Sigmoid colon (tissue), 7 donors: ENCODE measurements around the gene DIP2C. TPM values are rescaled to one million over a fixed set of nuclear protein-coding genes. Genes with fewer than 3 reads are reported as not detected.
A peak's percentile ranks its signal among the peaks of the same experiment; 100 is the strongest.

Experiments used
- DNase-seq: peaks from one replicate; pipeline ENCODE4 v3.0.0-alpha.2; 2019
- H3K27ac ChIP-seq, 4 donors: fragments of 200-600 bp; sonication (generic); one replicate each; pipeline ENCODE4 v1.5.1; 2016 to 2019; ENCODE audit warnings: mild to moderate bottlenecking in 1 of 4
- H3K27me3 ChIP-seq, 3 donors: fragments of 200-600 bp; sonication (generic); one replicate each; pipeline ENCODE4 v1.5.1; 2019; ENCODE audit warnings: mild to moderate bottlenecking in 1 of 3
- H3K36me3 ChIP-seq, 4 donors: fragments of 200-600 bp; sonication (generic); one replicate each; pipeline ENCODE4 v1.5.1; 2016 to 2019
- H3K4me1 ChIP-seq, 4 donors: fragments of 200-600 bp; sonication (generic); one replicate each; pipeline ENCODE4 v1.5.1; 2017 to 2019
- H3K4me3 ChIP-seq, 4 donors: fragments of 200-600 bp; sonication (generic); one replicate each; pipeline ENCODE4 v1.5.1; 2017 to 2019; ENCODE audit warnings: mild to moderate bottlenecking in 2 of 4, moderate library complexity in 1 of 4
- H3K9me3 ChIP-seq, 4 donors: fragments of 200-600 bp in 3 of 4; sonication (generic) in 3 of 4; one replicate each; pipeline versions ENCODE4 v1.5.1 to v1.6.1; 2013 to 2019
- CTCF ChIP-seq, 4 experiments: fragments of 450-650 bp in 3 of 4; fragments of 200-600 bp in 1 of 4; IDR thresholded peaks; one replicate each; pipeline ENCODE4 v1.5.1; 2016 to 2019; ENCODE audit warnings: antibody characterized with exemption in 4 of 4, mild to moderate bottlenecking in 3 of 4, moderate library complexity in 2 of 4
- EP300 ChIP-seq, 4 donors: sonication (generic); formaldehyde crosslinking; IDR thresholded peaks; one replicate each; pipeline ENCODE4 v1.6.1; 2017; ENCODE audit warnings: antibody characterized with exemption in 4 of 4
- POLR2A ChIP-seq, 2 donors: fragments of 450-650 bp; IDR thresholded peaks; one replicate each; pipeline ENCODE4 v1.6.1; 2016; ENCODE audit warnings: antibody characterized with exemption in 2 of 2, mild to moderate bottlenecking in 2 of 2, moderate library complexity in 2 of 2
- POLR2AphosphoS5 ChIP-seq, 4 donors: sonication (generic); formaldehyde crosslinking; IDR thresholded peaks; one replicate each; pipeline ENCODE4 v1.6.1; 2017; ENCODE audit warnings: antibody characterized with exemption in 4 of 4
- WGBS, 2 donors: extraction: QIAGEN DNeasy Blood & Tissue Kit; methylation state at CpG; one replicate each; pipeline ENCODE4 v1.1.7; 2013; 5-methylcytosine and 5-hydroxymethylcytosine counted together
- intact Hi-C: fragments of 100-400 bp; cut with DNase I; formaldehyde crosslinking; loops from one replicate; pipeline ENCODE4 v1.15.1; 2023
- polyA plus RNA-seq, 3 donors: library from polyadenylated mRNA; stranded (reverse); fragments of 200-250 nt; gene quantifications; one replicate each; pipeline ENCODE4 v1.2.3, GENCODE V29; 2013
- total RNA-seq, 4 donors: library from RNA; depleted of rRNA; stranded (reverse); fragments of >200 nt; gene quantifications; one replicate each; pipeline ENCODE4 v1.1.0, GENCODE V29; 2016
- donor health status: healthy with polysubstance abuse.
- donor health status: Bipolar disorder and iron deficiency.
- donor health status: healthy.

DIP2C gene
- total and polyA plus RNA-seq, 7 donors = 1.8 to 67.9 (median 42.1) TPM

- no peaks in the 10 kb centered on the region for H3K27me3 ChIP-seq
- no peak for TF ChIP-seq CTCF (IDR thresholded peaks at IDR 0.05)
- 86 to 87% methylated on average over 15 of the region's 15 CpGs for WGBS, 2 donors
- no peak overlapping the region for H3K4me3 ChIP-seq
- DNase-seq = peak; percentile 54
- H3K9me3 ChIP-seq = no peaks in the 10 kb centered on the region
- peak overlapping the region in 2 of 4 donors; percentile 15 to 67 for H3K27ac ChIP-seq
- intact Hi-C loops = loop anchor here (5.0 kb wide), 1 partner anchor 54 kb away; no protein-coding TSS in a partner anchor
- peaks cover 0 to 77% (median 62%) of the 10 kb centered on the region in 4 donors for H3K4me1 ChIP-seq
- H3K36me3 ChIP-seq = no peaks in the 10 kb centered on the region
These were observed 171.5 kb downstream of the DIP2C start for GRCh38 chr10:517872-518475.

GRCh38 chr10:517241-517830 is 172.1 kb downstream of the DIP2C start:
- TF ChIP-seq POLR2AphosphoS5 (IDR thresholded peaks at IDR 0.05) (no peak), CTCF (IDR thresholded peaks at IDR 0.05) (no peak), EP300 (IDR thresholded peaks at IDR 0.05) (no peak), POLR2A (IDR thresholded peaks at IDR 0.05) (no peak)
- H3K27ac ChIP-seq = peak overlapping the region in 2 of 4 donors; percentile 33 to 67
- H3K36me3 ChIP-seq = no peaks in the 10 kb centered on the region
- H3K27me3 ChIP-seq = no peaks in the 10 kb centered on the region
- DNase-seq = peak; percentile 54
- intact Hi-C loops = loop anchor here (5.0 kb wide), 1 partner anchor 55 kb away; no protein-coding TSS in a partner anchor
- H3K9me3 ChIP-seq = no peaks in the 10 kb centered on the region
- 67 to 82% methylated on average over 11 of the region's 11 CpGs for WGBS, 2 donors
- no peak overlapping the region for H3K4me3 ChIP-seq
- H3K4me1 ChIP-seq = peaks cover 0 to 77% (median 61%) of the 10 kb centered on the region in 4 donors

- Histone ChIP-seq H3K36me3 (no peaks in the 10 kb centered on the region), H3K4me1 (peaks cover 0 to 77% (median 60%) of the 10 kb centered on the region in 4 donors), H3K27me3 (no peaks in the 10 kb centered on the region), H3K4me3 (no peak overlapping the region), H3K27ac (peak overlapping the region in 1 of 4 donors; percentile 67), H3K9me3 (no peaks in the 10 kb centered on the region)
- DNase-seq = peak; percentile 55
- TF ChIP-seq POLR2A (IDR thresholded peaks at IDR 0.05) (no peak), POLR2AphosphoS5 (IDR thresholded peaks at IDR 0.05) (no peak)
- 76 to 85% methylated on average over 9 of the region's 10 CpGs for WGBS, 2 donors
- intact Hi-C loops = loop anchor here (5.0 kb wide), 1 partner anchor 56 kb away; no protein-coding TSS in a partner anchor
These were observed 172.7 kb downstream of the DIP2C start for GRCh38 chr10:516764-517163.

GRCh38 chr10:515674-516073 is 173.8 kb downstream of the DIP2C start:
- Histone ChIP-seq H3K4me1 (peaks cover 0 to 77% (median 59%) of the 10 kb centered on the region in 4 donors), H3K4me3 (no peak overlapping the region), H3K27ac (peak overlapping the region in 3 of 4 donors; percentile 42 to 92 (median 86)), H3K36me3 (no peaks in the 10 kb centered on the region), H3K27me3 (no peaks in the 10 kb centered on the region), H3K9me3 (no peaks in the 10 kb centered on the region)
- WGBS, 2 donors = 84 to 86% methylated on average over 8 of the region's 8 CpGs
- no peak for DNase-seq
- intact Hi-C loops = loop anchor here (5.0 kb wide), 1 partner anchor 57 kb away; no protein-coding TSS in a partner anchor
- no peak for TF ChIP-seq CTCF (IDR thresholded peaks at IDR 0.05)
- TF ChIP-seq POLR2AphosphoS5 (IDR thresholded peaks at IDR 0.05) = no peak
- no peak for TF ChIP-seq POLR2A (IDR thresholded peaks at IDR 0.05)
- TF ChIP-seq EP300 (IDR thresholded peaks at IDR 0.05) = no peak

- TF ChIP-seq POLR2AphosphoS5 (IDR thresholded peaks at IDR 0.05) (peak in 2 of 4 donors; percentile 33 to 46), CTCF (IDR thresholded peaks at IDR 0.05) (no peak), POLR2A (IDR thresholded peaks at IDR 0.05) (no peak)
- intact Hi-C loops = loop anchor here (5.0 kb wide), 3 partner anchors 93 to 153 kb away; no protein-coding TSS in a partner anchor
- Histone ChIP-seq H3K4me1 (peaks cover 0 to 78% (median 63%) of the 10 kb centered on the region in 4 donors), H3K27ac (peak overlapping the region; percentile 35 to 92 (median 78)), H3K36me3 (no peaks in the 10 kb centered on the region), H3K4me3 (no peak overlapping the region), H3K27me3 (no peaks in the 10 kb centered on the region), H3K9me3 (no peaks in the 10 kb centered on the region)
- DNase-seq = peak; percentile 90
- 74 to 79% methylated on average over 22 of the region's 22 CpGs for WGBS, 2 donors
These were observed 175.3 kb downstream of the DIP2C start for GRCh38 chr10:514137-514671.
